ENCODE results near the gene CRADD. TPM values are rescaled to one million over a fixed set of nuclear protein-coding genes. Genes with fewer than 3 reads are reported as not detected.

The CRADD gene
- total RNA-seq, 2 experiments from 2014 or later, result 6.0 to 8.7 TPM

DNA sequence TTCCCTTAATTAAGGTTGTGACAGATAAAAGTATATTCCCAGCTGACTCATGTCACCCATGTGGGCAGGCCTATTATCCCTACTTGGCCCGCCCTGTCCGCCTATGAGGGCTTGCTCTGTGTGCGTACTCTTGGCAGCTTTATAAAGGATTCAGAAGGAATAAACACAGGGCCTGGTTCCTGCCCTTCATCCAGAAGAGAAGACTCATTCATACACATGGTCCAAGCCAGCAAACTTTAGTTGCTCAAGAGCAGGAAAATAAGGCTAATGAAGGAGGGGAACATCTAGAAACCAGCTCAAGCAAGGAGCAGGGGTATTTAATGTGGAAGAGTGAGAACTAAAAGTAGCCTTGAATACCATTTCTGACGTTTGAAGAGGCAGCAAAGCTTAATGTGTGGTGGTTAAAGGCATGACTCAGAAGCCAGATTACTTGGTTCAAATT is 141.9 kb downstream of the CRADD start:
- no peak overlapping the region for H3K4me3 Mint-ChIP-seq
- no peaks in the 10 kb centered on the region for H3K27me3 Mint-ChIP-seq
- peaks cover 2% of the 10 kb centered on the region for H3K4me1 Mint-ChIP-seq
- no peak for DNase-seq
- no peaks in the 10 kb centered on the region for H3K9me3 Mint-ChIP-seq
- no peak overlapping the region for H3K27ac Mint-ChIP-seq
- peaks cover 2% of the 10 kb centered on the region for H3K36me3 Mint-ChIP-seq

DNA sequence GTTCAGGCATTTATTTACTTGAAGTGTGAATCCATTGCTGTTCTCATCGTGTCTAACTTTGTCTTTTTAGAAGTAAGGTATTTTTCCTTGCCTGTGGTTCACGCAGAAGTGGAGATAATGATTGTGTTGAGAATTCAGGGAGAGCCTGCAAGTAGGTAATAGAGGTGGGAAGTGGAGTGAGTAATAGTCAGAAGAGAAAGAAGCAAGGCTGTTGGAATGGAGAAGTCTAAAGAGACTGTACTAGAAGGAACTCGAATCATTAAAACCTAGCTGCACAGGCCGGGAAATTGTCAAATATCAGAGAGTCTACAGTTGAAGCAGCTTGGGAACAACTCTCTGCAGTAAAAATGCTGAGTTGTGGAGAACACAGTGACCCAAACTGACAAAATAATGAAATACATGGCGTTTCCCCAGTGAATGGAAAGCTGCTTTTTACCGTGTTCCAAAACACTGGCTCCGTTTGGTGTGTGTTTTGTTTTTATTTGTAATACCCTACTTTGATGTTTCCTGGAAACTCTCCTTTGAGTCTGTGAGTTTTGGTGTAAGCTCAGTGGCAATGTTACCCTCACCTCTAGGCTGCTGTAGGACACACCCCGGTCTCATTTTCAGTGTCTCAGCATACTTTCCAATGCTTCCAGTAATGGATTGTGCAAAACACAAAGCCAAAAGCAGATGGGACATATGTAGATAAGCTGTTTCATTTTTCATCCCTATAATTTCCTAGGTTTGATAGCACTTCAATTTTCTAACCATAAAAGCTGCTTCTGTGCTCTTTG is 146.6 kb downstream of the CRADD start:
- H3K27me3 Mint-ChIP-seq, result no peaks in the 10 kb centered on the region
- no peaks in the 10 kb centered on the region for H3K9me3 Mint-ChIP-seq
- no peak overlapping the region for H3K4me3 Mint-ChIP-seq
- H3K27ac Mint-ChIP-seq, result no peak overlapping the region
- H3K4me1 Mint-ChIP-seq, result peaks cover 4% of the 10 kb centered on the region
- H3K36me3 Mint-ChIP-seq, result peaks cover 2% of the 10 kb centered on the region
- no peak for DNase-seq

DNA sequence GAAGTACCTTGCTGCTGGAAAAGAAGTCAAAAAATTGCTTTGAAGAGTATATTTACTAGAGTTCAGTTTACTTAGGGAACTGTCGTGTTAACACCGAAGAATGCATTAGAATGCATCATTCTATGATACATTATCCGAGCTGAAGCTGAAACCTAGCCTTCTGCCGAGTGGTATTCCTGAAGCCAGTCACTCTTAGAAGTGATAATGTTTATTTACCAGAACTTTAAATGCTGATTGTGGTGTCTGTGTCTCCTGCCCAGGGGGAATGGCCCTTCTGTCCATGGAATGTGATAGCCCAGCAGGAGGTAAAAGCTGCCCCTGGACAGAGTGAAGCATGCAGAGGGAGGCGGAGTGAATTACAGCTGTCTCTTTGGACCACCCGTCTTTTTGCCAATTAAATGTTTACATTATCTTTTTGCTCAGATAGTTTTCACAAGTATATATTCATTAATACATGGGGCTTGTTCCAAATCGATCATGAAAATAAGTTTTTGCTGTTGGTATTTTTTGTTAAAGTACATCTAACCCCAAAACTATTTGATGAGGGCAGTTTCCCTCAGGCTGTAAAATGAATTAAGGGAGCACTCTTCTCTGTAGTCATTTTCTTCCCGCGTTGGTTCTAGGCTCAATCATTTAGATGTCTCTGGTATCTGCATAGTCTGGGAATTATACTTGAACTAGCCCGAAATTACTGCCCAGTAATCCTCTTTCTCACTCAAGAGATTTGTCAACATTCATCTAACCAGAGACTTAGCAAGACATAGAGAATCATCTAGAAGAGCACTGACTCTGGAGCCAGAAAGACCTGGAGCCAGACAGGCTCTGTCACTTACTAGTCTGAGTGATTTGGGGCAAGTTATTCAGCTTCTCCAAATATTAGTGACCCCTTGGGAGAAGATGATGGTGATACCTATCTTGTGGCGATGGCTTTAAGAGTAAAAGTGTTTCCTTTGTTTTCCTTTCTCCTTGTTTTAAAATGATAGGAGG is 147.6 kb downstream of the CRADD start:
- Mint-ChIP-seq H3K4me1 (peaks cover 4% of the 10 kb centered on the region), H3K4me3 (no peak overlapping the region), H3K9me3 (no peaks in the 10 kb centered on the region), H3K36me3 (peaks cover 2% of the 10 kb centered on the region), H3K27me3 (no peaks in the 10 kb centered on the region), H3K27ac (no peak overlapping the region)
- DNase-seq, result no peak

DNA sequence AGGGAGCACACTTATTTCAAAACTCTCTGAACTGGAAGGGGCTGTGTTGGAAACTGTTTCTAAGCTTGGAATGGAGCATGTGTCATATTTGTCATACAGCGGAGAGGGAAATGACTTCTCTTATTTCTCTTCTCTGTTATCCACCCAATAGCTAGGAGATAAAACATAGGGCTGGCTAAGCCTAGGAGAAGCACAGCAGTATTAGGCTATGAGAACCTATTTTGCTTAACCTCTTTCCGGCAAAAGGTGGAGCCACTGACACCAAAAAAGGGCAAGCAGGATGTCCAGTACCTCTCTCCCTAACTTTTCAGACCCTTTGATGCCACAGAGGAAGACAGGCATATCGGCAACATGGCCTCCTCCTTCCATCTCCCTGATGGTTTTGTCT is 148.3 kb downstream of the CRADD start:
- Mint-ChIP-seq H3K4me3 (no peak overlapping the region), H3K4me1 (peaks cover 4% of the 10 kb centered on the region), H3K9me3 (no peaks in the 10 kb centered on the region), H3K27ac (no peak overlapping the region), H3K36me3 (peaks cover 2% of the 10 kb centered on the region), H3K27me3 (no peaks in the 10 kb centered on the region)
- no peak for DNase-seq

DNA sequence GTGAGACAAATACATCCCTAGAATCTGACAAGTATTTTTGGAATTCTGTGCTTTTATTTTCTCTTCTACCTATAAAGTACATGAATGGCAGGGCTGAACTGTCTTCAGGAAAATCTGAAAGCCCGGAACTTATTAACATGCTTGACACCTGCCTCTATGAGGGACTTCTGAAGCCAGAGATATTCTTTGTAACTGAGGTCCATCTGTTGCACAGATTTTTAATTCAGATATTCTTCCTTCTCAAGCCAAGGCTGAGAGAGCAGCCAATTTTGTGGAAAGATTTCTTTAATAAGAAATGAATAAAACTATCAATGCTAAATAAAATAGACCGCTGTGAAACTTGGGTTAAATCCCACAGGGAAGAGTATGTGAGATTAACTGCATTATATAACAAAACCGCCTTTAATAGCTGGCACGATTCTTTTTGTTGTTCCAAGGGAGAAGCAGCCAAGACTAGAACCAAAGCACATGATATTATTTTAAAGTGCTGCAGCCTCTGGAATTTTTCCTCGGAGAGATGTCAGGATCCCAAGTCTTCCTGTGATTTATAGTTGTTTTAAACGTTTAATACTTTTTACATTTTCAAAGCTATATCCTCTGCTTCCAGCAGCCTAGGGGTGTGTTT is 148.9 kb downstream of the CRADD start:
- Mint-ChIP-seq H3K27ac (no peak overlapping the region), H3K4me3 (no peak overlapping the region), H3K27me3 (no peaks in the 10 kb centered on the region), H3K4me1 (peaks cover 4% of the 10 kb centered on the region), H3K36me3 (peaks cover 2% of the 10 kb centered on the region), H3K9me3 (no peaks in the 10 kb centered on the region)
- DNase-seq, result no peak

DNA sequence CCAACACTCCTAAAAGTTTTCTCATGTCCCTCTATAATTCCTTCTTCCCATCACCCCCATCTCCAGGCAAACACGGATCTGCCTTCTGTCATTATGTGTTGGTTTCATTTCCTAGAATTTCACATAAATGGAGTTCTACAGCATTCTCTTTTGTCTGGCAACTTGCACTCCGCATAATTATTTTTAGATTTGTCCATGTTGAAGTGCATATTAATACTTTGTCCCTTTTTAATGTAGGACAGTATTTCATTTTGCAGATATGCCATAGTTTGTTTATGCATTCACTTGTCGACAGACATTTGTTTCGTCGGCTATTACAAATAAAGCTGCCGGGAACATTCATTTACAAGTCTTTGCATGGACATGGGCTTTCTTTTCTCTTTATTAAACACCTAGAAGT is 150.0 kb downstream of the CRADD start:
- Mint-ChIP-seq H3K27ac (no peak overlapping the region), H3K36me3 (peaks cover 2% of the 10 kb centered on the region), H3K9me3 (no peaks in the 10 kb centered on the region), H3K27me3 (no peaks in the 10 kb centered on the region), H3K4me3 (no peak overlapping the region), H3K4me1 (peaks cover 6% of the 10 kb centered on the region)
- no peak for DNase-seq

DNA sequence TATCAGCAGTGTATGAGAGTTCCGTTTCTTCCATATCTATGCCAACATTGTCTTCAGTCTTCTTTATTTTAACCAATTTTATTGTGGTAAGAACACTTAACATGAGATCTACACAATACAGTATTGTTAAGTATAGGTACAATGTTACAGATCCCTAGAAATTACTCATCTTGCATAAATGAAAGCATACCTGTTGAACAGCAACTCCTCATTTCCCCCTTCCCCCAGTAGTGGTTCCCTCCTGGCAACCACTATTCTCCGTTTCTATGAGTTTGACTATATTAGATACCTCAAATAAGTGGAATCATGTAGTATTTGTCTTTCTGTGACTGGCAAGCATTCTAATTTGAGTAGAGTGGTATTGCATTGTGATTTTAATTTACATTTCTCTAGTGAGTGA is 150.5 kb downstream of the CRADD start:
- peaks cover 3% of the 10 kb centered on the region for H3K4me1 Mint-ChIP-seq
- DNase-seq, result no peak

DNA sequence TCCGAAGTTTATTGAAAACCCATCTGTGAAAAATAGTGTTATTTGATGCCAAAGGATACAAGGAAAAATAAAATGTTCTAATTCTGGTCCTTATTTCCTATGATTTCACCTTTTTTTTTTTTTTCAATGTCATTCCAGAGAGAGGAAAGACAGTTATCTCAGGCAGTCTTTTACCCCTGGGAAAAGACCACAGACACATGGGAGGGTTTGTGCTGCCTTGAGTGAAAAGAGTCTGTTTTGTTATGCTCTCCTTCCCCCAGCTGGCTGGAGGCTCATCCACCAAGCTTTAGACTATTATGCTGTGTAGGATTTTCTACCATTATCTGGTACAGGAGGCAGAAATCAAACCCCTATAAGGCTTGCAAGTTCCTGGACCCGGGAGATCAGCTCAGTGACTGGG is 151.8 kb downstream of the CRADD start:
- no peak for DNase-seq
- no peak overlapping the region for H3K27ac Mint-ChIP-seq
- H3K9me3 Mint-ChIP-seq, result no peaks in the 10 kb centered on the region
- no peak overlapping the region for H3K4me3 Mint-ChIP-seq
- H3K36me3 Mint-ChIP-seq, result no peaks in the 10 kb centered on the region
- no peaks in the 10 kb centered on the region for H3K27me3 Mint-ChIP-seq
- H3K4me1 Mint-ChIP-seq, result peaks cover 3% of the 10 kb centered on the region

More for the DNA sequence above, 150.5 kb downstream of the CRADD start:
- Mint-ChIP-seq H3K27me3 (no peaks in the 10 kb centered on the region), H3K36me3 (no peaks in the 10 kb centered on the region), H3K27ac (no peak overlapping the region), H3K4me3 (no peak overlapping the region), H3K9me3 (no peaks in the 10 kb centered on the region)

DNA sequence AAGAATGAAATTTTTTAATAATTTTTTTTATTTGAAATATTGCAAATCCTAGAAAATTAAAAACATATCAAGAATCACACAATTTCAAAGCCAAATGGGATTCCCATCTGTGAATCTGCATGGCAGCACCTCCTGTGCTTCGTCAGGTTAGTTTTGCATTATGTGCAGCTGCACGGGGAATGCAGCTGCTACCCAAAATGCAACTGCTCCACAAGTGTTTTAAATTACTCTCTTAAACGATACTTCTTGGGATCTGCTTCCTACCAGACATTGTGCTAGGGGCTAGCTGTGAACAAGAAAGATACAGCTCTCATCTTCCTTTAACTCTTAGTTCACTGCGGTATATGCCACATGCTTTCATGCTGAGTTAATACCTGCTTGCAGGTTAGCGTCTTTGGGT is 154.2 kb downstream of the CRADD start:
- H3K27ac Mint-ChIP-seq, result no peak overlapping the region
- no peaks in the 10 kb centered on the region for H3K9me3 Mint-ChIP-seq
- DNase-seq, result no peak
- H3K36me3 Mint-ChIP-seq, result no peaks in the 10 kb centered on the region
- H3K27me3 Mint-ChIP-seq, result no peaks in the 10 kb centered on the region
- no peak overlapping the region for H3K4me3 Mint-ChIP-seq
- peaks cover 3% of the 10 kb centered on the region for H3K4me1 Mint-ChIP-seq

DNA sequence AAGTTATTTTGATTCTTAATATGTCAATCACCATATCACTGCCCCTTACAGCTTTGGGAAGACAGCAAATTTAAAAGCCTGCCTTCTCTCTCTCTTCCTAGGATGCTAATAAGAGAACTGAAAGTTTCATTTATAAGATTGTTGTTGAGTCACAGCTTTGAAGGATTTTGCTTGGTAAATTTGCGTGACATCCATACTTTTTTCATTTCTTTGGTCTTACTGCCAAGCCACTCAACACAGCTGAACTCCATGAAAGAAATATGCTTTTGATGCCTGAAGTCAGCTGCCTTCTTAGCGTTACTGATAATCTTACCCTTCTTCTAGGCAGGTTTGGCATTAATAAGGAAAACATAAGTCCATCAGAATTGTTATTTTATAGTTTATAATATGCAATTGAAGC is 155.0 kb downstream of the CRADD start:
- Mint-ChIP-seq H3K27me3 (no peaks in the 10 kb centered on the region), H3K4me1 (peaks cover 3% of the 10 kb centered on the region), H3K27ac (no peak overlapping the region), H3K9me3 (no peaks in the 10 kb centered on the region), H3K4me3 (no peak overlapping the region), H3K36me3 (peaks cover 2% of the 10 kb centered on the region)
- DNase-seq, result no peak

DNA sequence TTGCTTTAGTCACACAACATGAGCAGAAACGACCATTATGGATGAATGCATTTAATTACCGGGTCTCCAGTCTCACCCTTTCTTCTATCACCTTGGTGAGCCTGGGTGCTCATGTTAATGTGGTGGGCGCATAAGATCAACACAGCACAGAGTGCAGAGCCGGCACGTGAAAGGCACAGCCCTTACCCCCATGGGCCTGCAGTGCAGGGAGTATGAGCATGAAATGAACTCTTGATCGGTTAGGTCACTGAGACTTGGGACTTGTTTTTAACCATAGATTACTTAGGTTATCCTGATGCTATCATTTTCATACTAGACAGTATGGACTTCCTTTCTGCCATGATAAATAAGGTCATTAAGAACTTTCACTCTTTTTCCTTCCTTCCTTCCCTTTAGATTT is 156.8 kb downstream of the CRADD start:
- Mint-ChIP-seq H3K27ac (no peak overlapping the region), H3K4me3 (no peak overlapping the region), H3K36me3 (peaks cover 2% of the 10 kb centered on the region), H3K4me1 (peaks cover 2% of the 10 kb centered on the region), H3K9me3 (no peaks in the 10 kb centered on the region), H3K27me3 (no peaks in the 10 kb centered on the region)
- no peak for DNase-seq

DNA sequence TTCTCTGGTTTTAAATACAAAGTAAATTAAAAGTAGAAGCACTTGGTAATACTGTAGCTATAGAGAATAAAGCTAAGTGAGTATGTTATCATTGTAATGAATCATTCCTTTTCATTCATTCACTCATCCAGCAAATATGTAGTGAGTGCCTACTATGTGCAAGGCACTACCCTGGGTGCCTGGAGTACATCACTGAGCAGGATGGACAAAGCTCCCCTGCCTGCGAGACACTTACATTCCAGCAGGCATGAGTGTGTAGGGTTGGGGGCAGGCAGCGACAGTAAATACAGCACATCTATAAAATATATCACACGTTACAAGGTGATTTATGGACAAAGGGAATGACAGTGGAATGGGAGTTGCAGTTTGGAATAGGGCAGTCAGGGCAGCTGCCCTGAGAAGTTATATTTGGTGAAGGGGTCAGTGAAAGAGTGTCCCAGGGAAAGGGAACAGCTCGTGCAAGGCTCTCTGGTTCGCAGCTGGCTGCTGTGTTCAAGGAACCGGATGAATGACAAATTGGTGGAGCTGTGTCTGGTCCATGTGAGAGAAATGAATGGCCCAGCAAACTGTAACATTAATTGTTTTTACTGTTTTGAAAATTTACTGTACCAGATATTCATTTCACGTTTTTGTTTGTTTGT is 159.6 kb downstream of the CRADD start:
- Mint-ChIP-seq H3K36me3 (peaks cover 2% of the 10 kb centered on the region), H3K9me3 (no peaks in the 10 kb centered on the region)

DNA sequence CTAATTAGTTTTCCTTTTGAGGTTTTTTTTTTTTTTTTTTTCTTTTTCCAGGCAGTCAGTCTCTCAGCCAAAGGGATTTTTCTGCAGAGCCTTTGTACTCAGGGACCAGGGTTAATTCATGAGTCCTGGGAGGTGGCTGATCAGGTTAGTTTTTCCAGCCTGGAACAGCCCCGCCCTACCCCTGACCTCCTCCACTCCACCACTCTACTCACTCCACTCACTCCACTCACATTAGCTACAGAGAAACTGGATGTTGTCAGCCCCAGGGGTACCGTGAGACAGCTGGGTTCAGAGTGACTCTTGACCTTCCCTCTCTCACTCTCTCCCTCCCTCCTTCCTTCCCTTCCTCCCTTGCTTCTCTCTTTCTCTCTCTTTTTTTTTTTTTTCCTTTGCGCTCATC is 161.0 kb downstream of the CRADD start:
- Mint-ChIP-seq H3K36me3 (peaks cover 2% of the 10 kb centered on the region), H3K9me3 (no peaks in the 10 kb centered on the region), H3K27ac (no peak overlapping the region), H3K4me1 (no peaks in the 10 kb centered on the region), H3K4me3 (no peak overlapping the region), H3K27me3 (no peaks in the 10 kb centered on the region)
- DNase-seq, result no peak

More for the DNA sequence above, 159.6 kb downstream of the CRADD start:
- no peaks in the 10 kb centered on the region for H3K27me3 Mint-ChIP-seq
- H3K4me1 Mint-ChIP-seq, result peaks cover 2% of the 10 kb centered on the region
- H3K4me3 Mint-ChIP-seq, result no peak overlapping the region
- H3K27ac Mint-ChIP-seq, result no peak overlapping the region
- no peak for DNase-seq

DNA sequence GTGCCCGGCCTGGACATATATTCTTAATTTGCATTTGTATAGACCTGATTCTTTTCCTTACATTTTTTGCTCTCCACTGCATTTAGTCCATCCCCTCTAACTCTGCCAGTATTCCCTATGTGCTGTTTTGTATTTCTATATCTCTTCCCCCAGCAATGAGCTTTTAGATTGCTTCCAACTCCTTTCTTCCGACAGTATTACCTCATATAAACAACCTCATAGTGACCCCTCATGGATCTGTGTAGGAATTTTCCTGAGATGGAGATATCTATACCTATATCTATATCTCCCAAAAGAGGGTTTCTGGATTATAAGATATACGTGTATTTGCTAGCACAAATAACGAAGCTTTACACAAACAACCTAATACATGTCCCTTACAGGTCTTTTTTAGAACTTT is 161.9 kb downstream of the CRADD start:
- Mint-ChIP-seq H3K4me1 (no peaks in the 10 kb centered on the region), H3K9me3 (no peaks in the 10 kb centered on the region), H3K36me3 (peaks cover 2% of the 10 kb centered on the region), H3K27ac (no peak overlapping the region), H3K27me3 (no peaks in the 10 kb centered on the region), H3K4me3 (no peak overlapping the region)
- DNase-seq, result no peak

DNA sequence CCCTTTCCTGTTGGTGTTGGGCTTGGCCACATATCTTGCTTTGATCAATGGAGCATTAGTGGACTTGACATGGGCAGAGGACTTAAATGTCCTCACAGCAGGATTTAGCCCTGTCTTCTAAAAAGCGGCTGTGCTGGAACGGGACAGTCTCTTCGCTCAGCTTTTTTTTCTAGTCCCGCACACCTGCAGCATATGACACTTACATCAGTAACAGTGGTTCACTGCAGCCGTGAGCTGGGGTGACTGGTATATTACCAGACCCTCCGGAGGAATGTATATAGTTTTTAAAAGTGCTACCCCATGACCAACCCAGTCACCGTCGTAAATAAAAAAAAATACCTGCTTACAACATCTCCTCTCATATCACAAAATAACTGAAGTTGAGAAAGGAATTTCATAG is 164.5 kb downstream of the CRADD start:
- Mint-ChIP-seq H3K36me3 (peaks cover 5% of the 10 kb centered on the region), H3K4me3 (no peak overlapping the region), H3K9me3 (no peaks in the 10 kb centered on the region), H3K27me3 (no peaks in the 10 kb centered on the region), H3K27ac (no peak overlapping the region), H3K4me1 (no peaks in the 10 kb centered on the region)
- DNase-seq, result no peak

All from activated naive CD8-positive, alpha-beta T cell treated with anti-CD3 and anti-CD28 coated beads for 36 hours (primary cell).